Liver (tissue), 9 donors: ENCODE data around the gene CFL1. TPM values are rescaled to one million over a fixed set of nuclear protein-coding genes. Genes with fewer than 3 reads are reported as not detected.

Experiments used
- DNase-seq: peaks from one replicate; pipeline ENCODE4 v3.0.0-alpha.2; 2017; ENCODE audit warnings: low spot score
- H3K27ac ChIP-seq, 2 donors: one replicate each; pipeline ENCODE4 v1.7.0; 2013; ENCODE audit warnings: inconsistent platforms in 2 of 2, low read length in 2 of 2, control low read depth in 1 of 2, low read depth in 1 of 2, mild to moderate bottlenecking in 1 of 2
- H3K27me3 ChIP-seq, 4 donors: one replicate each; pipeline versions ENCODE4 v1.6.1 to v1.7.0; 2013; ENCODE audit warnings: low read length in 3 of 4, inconsistent platforms in 1 of 4, mild to moderate bottlenecking in 1 of 4, moderate library complexity in 1 of 4; ENCODE audit not compliant: control insufficient read depth in 4 of 4, insufficient read depth in 4 of 4
- H3K36me3 ChIP-seq, 4 donors: one replicate each; pipeline versions ENCODE4 v1.6.1 to v1.7.0; 2013; ENCODE audit warnings: low read length in 3 of 4, mild to moderate bottlenecking in 3 of 4, low read depth in 1 of 4, moderate library complexity in 1 of 4; ENCODE audit not compliant: control insufficient read depth in 4 of 4, insufficient read depth in 3 of 4
- H3K4me1 ChIP-seq, 4 donors: one replicate each; pipeline versions ENCODE4 v1.6.1 to v1.7.0; 2013; ENCODE audit warnings: low read length in 3 of 4, mild to moderate bottlenecking in 3 of 4, moderate library complexity in 1 of 4; ENCODE audit not compliant: control insufficient read depth in 4 of 4, insufficient read depth in 4 of 4
- H3K4me3 ChIP-seq, 3 donors: one replicate each; pipeline versions ENCODE4 v1.6.1 to v1.7.0; 2013; ENCODE audit warnings: low read length in 3 of 3, control low read depth in 1 of 3, low read depth in 1 of 3, mild to moderate bottlenecking in 1 of 3
- H3K9ac ChIP-seq, 2 donors: one replicate each; pipeline ENCODE4 v1.7.0; 2013; ENCODE audit warnings: low read length in 2 of 2, mild to moderate bottlenecking in 2 of 2, moderate library complexity in 2 of 2, control low read depth in 1 of 2, low read depth in 1 of 2
- H3K9me3 ChIP-seq, 4 donors: one replicate each; pipeline versions ENCODE4 v1.6.1 to v1.7.0; 2013; ENCODE audit warnings: low read length in 3 of 4; ENCODE audit not compliant: control insufficient read depth in 4 of 4
- ATF3 ChIP-seq: IDR thresholded peaks from 2 replicates; pipeline ENCODE4 v1.6.1; 2016; ENCODE audit warnings: antibody characterized with exemption
- EGR1 ChIP-seq, 2 donors: IDR thresholded peaks; 2 replicates each; pipeline ENCODE4 v1.6.1; 2016 to 2018; ENCODE audit warnings: antibody characterized with exemption in 2 of 2, low read depth in 2 of 2
- FOXA1 ChIP-seq: IDR thresholded peaks from 2 replicates; pipeline ENCODE4 v1.6.1; 2016; ENCODE audit warnings: antibody characterized with exemption
- FOXA2 ChIP-seq: IDR thresholded peaks from 2 replicates; pipeline ENCODE4 v1.6.1; 2016; ENCODE audit warnings: antibody characterized with exemption
- GABPA ChIP-seq, 2 donors: IDR thresholded peaks in 1 of 2; conservative IDR thresholded peaks in 1 of 2; 2 replicates each; pipeline ENCODE4 v1.6.1; 2016; ENCODE audit warnings: antibody characterized with exemption in 2 of 2, mild to moderate bottlenecking in 1 of 2, moderate library complexity in 1 of 2
- HNF4A ChIP-seq, 2 donors: conservative IDR thresholded peaks; 2 replicates each; pipeline ENCODE4 v1.6.1; 2016; ENCODE audit warnings: antibody characterized with exemption in 2 of 2, mild to moderate bottlenecking in 2 of 2
- HNF4G ChIP-seq: IDR thresholded peaks from 2 replicates; pipeline ENCODE4 v1.6.1; 2016; ENCODE audit warnings: antibody characterized with exemption
- JUND ChIP-seq, 2 donors: IDR thresholded peaks; 2 replicates each; pipeline ENCODE4 v1.6.1; 2016; ENCODE audit warnings: antibody characterized with exemption in 2 of 2
- NR2F2 ChIP-seq: IDR thresholded peaks from 2 replicates; pipeline ENCODE4 v1.6.1; 2016; ENCODE audit warnings: antibody characterized with exemption
- RAD21 ChIP-seq, 2 donors: IDR thresholded peaks; 2 replicates each; pipeline ENCODE4 v1.6.1; 2016; ENCODE audit warnings: antibody characterized with exemption in 2 of 2, mild to moderate bottlenecking in 2 of 2
- REST ChIP-seq: IDR thresholded peaks from 2 replicates; pipeline ENCODE4 v1.6.1; 2016; ENCODE audit warnings: antibody characterized with exemption, mild to moderate bottlenecking
- RXRA ChIP-seq, 2 donors: IDR thresholded peaks; 2 replicates each; pipeline ENCODE4 v1.6.1; 2017 to 2018; ENCODE audit warnings: antibody characterized with exemption in 2 of 2, mild to moderate bottlenecking in 1 of 2
- SP1 ChIP-seq: IDR thresholded peaks from 2 replicates; pipeline ENCODE4 v1.6.1; 2018; ENCODE audit warnings: antibody characterized with exemption, mild to moderate bottlenecking
- TAF1 ChIP-seq: conservative IDR thresholded peaks from 2 replicates; pipeline ENCODE4 v1.6.1; 2016; ENCODE audit warnings: antibody characterized with exemption, mild to moderate bottlenecking
- YY1 ChIP-seq: IDR thresholded peaks from 2 replicates; pipeline ENCODE4 v1.6.1; 2016; ENCODE audit warnings: antibody characterized with exemption, mild to moderate bottlenecking
- WGBS: extraction: QIAGEN DNeasy Blood & Tissue Kit; methylation state at CpG from one replicate; pipeline ENCODE4 v1.1.7; 2013; 5-methylcytosine and 5-hydroxymethylcytosine counted together
- polyA plus RNA-seq, 2 donors: library from polyadenylated mRNA; stranded (reverse) in 1 of 2; unstranded in 1 of 2; fragments of 200-250 nt in 1 of 2; fragments of >200 nt in 1 of 2; fragmentation: Nextera tagmentation in 1 of 2; extraction: Ambion mirVana in 1 of 2; gene quantifications; one replicate each; pipeline versions ENCODE4 v1.2.1 to v1.2.3, GENCODE V29; 2013 to 2015
- total RNA-seq, 2 donors: library from RNA; depleted of rRNA; stranded (reverse); fragments of >200 nt; gene quantifications; one replicate each; pipeline ENCODE4 v1.2.3, GENCODE V29; 2014
- TF ChIP-seq, protein P1 (sequence below): fragments of 150-350 bp; IDR thresholded peaks from 2 replicates; pipeline ENCODE4 v1.5.1; 2017; ENCODE audit warnings: improper control_type of control experiment, low read depth, low read length; ENCODE audit not compliant: missing input control
- TF ChIP-seq, protein P2 (sequence below): IDR thresholded peaks from 2 replicates; pipeline ENCODE4 v1.6.1; 2016; ENCODE audit warnings: antibody characterized with exemption
- TF ChIP-seq, protein P3 (sequence below): IDR thresholded peaks from 2 replicates; pipeline ENCODE4 v1.6.1; 2016; ENCODE audit warnings: antibody characterized with exemption
- donor health status: healthy.
- donor health status: healthy.
- donor health status: healthy.
- donor health status: healthy.
- donor health status: healthy.

The CFL1 gene
- total RNA-seq (100 to 1,000 TPM; 184 to 186 TPM), polyA plus RNA-seq (100 to 1,000 TPM; 377 to 498 TPM)

DNA sequence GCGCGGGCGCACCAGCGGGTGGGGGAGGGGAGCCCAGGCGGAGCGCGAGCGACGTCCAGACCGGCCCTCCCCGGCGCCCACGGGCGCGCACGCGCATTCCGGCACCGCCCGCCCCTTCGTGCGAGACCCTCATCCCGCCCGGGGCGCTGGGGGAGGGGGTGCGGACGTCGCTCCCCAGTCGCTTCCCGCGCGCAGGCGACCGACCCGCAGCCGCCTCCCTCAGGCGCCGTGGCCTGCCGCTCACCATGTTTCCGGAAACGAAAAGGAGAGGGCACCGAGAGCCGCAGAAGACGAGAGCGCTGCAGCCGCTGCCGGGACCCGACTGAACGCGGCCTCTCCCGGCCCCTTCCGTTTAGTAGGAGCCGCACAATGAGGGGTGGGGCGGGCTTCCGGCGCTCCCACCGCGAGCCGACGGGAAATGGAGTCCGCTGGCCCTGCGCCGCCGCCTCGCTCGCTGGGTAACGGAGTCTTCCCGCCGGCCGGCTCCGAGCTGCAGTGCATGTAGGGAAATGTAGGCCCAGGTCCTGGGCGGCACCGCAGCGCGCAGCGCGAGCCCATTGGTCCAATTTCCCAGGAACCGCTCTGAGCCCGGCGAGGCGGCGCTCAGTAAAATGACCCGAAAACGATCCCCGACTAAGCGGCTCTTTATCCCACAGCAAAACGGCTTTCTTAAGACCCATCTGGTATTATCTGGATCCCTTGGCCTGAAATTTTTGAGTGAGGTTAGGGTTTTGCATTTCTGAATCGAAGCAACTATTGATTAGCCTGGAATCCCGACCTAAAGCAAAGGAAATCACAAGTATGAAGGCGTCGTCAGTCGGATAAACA, at the start of gene CFL1:
Gene CFL1, minus strand, starts transcription at position 328 of the 828 bp plus-strand sequence. Its CDS starts 81 bp downstream, at position 247.
- H3K27me3 ChIP-seq: no peaks in the 10 kb centered on the region
- TF ChIP-seq YY1 (peak; percentile 97), FOXA1 (peak; percentile 59), GABPA (IDR thresholded peaks at IDR 0.05 in 1 of 2, conservative IDR thresholded peaks at IDR 0.05 in 1 of 2) (peak; percentile 80 to 95), HNF4A (conservative IDR thresholded peaks at IDR 0.05) (no peak), ATF3 (no peak), REST (peak; percentile 73), RXRA (IDR thresholded peaks at IDR 0.05) (no peak), JUND (IDR thresholded peaks at IDR 0.05) (peak in 1 of 2 donors; percentile 17), RAD21 (IDR thresholded peaks at IDR 0.05) (peak in 1 of 2 donors; percentile 6), FOXA2 (no peak), HNF4G (no peak), NR2F2 (no peak), TAF1 (peak; percentile 98), EGR1 (IDR thresholded peaks at IDR 0.05; ENCODE audit: low read depth in 2 of 2) (peak in 1 of 2 donors; percentile 33), SP1 (peak; percentile 87)
- TF ChIP-seq, protein P1, sequence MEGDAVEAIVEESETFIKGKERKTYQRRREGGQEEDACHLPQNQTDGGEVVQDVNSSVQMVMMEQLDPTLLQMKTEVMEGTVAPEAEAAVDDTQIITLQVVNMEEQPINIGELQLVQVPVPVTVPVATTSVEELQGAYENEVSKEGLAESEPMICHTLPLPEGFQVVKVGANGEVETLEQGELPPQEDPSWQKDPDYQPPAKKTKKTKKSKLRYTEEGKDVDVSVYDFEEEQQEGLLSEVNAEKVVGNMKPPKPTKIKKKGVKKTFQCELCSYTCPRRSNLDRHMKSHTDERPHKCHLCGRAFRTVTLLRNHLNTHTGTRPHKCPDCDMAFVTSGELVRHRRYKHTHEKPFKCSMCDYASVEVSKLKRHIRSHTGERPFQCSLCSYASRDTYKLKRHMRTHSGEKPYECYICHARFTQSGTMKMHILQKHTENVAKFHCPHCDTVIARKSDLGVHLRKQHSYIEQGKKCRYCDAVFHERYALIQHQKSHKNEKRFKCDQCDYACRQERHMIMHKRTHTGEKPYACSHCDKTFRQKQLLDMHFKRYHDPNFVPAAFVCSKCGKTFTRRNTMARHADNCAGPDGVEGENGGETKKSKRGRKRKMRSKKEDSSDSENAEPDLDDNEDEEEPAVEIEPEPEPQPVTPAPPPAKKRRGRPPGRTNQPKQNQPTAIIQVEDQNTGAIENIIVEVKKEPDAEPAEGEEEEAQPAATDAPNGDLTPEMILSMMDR: no peak
- TF ChIP-seq, protein P2, sequence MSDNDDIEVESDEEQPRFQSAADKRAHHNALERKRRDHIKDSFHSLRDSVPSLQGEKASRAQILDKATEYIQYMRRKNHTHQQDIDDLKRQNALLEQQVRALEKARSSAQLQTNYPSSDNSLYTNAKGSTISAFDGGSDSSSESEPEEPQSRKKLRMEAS: peak; percentile 20
- TF ChIP-seq, protein P3, sequence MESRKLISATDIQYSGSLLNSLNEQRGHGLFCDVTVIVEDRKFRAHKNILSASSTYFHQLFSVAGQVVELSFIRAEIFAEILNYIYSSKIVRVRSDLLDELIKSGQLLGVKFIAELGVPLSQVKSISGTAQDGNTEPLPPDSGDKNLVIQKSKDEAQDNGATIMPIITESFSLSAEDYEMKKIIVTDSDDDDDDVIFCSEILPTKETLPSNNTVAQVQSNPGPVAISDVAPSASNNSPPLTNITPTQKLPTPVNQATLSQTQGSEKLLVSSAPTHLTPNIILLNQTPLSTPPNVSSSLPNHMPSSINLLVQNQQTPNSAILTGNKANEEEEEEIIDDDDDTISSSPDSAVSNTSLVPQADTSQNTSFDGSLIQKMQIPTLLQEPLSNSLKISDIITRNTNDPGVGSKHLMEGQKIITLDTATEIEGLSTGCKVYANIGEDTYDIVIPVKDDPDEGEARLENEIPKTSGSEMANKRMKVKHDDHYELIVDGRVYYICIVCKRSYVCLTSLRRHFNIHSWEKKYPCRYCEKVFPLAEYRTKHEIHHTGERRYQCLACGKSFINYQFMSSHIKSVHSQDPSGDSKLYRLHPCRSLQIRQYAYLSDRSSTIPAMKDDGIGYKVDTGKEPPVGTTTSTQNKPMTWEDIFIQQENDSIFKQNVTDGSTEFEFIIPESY: no peak
- H3K4me1 ChIP-seq: peaks cover 10 to 48% (median 32%) of the 10 kb centered on the region in 4 donors

More for the DNA sequence above, at the start of gene CFL1:
- peak; percentile 94 for DNase-seq
- under 1% methylated on average over 92 of the region's 92 CpGs for WGBS
- H3K9ac ChIP-seq: peak within 1 kb of the TSS; percentile 84 to 85
- no peaks in the 10 kb centered on the region for H3K9me3 ChIP-seq
- peak within 1 kb of the TSS; percentile 68 to 96 (median 91) for H3K4me3 ChIP-seq
- peaks cover 8 to 36% (median 23%) of the 10 kb centered on the region in 4 donors for H3K36me3 ChIP-seq
- H3K27ac ChIP-seq: peak within 1 kb of the TSS; percentile 90 to 96
